SU-DHL-6 (cell line): Measurements from ENCODE around the gene SAMD11.

Experiments used
- CTCF ChIP-seq: fragments of 200-600 bp; sonication (generic); IDR thresholded peaks from one replicate; pipeline ENCODE4 v1.5.1; 2017; ENCODE audit warnings: antibody characterized with exemption, mild to moderate bottlenecking, low read length, moderate library complexity; ENCODE audit not compliant: insufficient read depth, poor library complexity, severe bottlenecking
- EZH2phosphoT487 ChIP-seq: fragments of 200-600 bp; sonication (generic), shearing (Covaris generic); conservative IDR thresholded peaks from 2 replicates; pipeline ENCODE4 v1.6.1; 2018; ENCODE audit warnings: mild to moderate bottlenecking, antibody characterized with exemption, low read length, moderate library complexity, mixed read lengths

- TF ChIP-seq CTCF (no peak), EZH2phosphoT487 (0 out of 2 replicates have a peak, but pooled peaks have one; percentile 64)
Observed at GRCh38 chr1:923131-923990, at the start of gene SAMD11.
